GM21381 (cell line): ENCODE data around the gene BTNL9.
"Not testable (repeated sequence)": the region's sequence is repeated elsewhere in the genome, so short reads cannot be mapped to it uniquely, and the experiment has no call there.

Source experiments
- ATAC-seq: cut with Tn5 transposase; IDR thresholded peaks from one replicate; pipeline ENCODE4 v1.9.1; 2021; ENCODE audit warnings: mild to moderate bottlenecking, moderate library complexity; ENCODE audit not compliant: unreplicated experiment

Gene BTNL9

GRCh38 chr5:181097759-181098491 is 57.9 kb downstream of the BTNL9 start:
- ATAC-seq = not testable (repeated sequence)

GRCh38 chr5:181098762-181099601 is 58.9 kb downstream of the BTNL9 start:
- no peak for ATAC-seq

DNA sequence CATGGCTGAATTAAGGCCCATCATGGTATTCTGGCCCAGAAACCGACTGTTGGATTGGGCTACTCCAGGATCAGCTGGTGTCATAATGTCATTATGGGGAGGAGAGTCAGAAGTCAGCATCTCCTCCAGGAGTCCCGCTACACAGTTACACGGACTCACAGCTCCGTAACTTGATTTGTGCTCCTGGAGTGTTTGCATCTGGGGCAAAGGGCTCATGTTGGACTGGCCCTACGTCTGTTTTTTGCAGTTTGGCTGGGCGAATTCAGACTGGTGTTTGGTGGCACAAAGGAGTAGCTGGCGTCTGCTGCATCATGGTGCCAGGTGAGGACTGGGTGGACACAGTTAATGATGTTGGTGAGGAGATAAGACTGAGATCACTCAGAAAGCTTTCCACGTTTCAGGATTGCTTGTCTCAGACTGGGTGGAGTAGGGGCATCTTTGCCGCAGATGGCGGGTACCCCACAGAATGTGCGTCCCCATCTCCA is 59.6 kb downstream of the BTNL9 start:
- no peak for ATAC-seq

GRCh38 chr5:181100121-181100875 is 60.2 kb downstream of the BTNL9 start:
- no peak for ATAC-seq

- not testable (repeated sequence) for ATAC-seq
Measured at GRCh38 chr5:181101030-181101641, 61.1 kb downstream of the BTNL9 start.

DNA sequence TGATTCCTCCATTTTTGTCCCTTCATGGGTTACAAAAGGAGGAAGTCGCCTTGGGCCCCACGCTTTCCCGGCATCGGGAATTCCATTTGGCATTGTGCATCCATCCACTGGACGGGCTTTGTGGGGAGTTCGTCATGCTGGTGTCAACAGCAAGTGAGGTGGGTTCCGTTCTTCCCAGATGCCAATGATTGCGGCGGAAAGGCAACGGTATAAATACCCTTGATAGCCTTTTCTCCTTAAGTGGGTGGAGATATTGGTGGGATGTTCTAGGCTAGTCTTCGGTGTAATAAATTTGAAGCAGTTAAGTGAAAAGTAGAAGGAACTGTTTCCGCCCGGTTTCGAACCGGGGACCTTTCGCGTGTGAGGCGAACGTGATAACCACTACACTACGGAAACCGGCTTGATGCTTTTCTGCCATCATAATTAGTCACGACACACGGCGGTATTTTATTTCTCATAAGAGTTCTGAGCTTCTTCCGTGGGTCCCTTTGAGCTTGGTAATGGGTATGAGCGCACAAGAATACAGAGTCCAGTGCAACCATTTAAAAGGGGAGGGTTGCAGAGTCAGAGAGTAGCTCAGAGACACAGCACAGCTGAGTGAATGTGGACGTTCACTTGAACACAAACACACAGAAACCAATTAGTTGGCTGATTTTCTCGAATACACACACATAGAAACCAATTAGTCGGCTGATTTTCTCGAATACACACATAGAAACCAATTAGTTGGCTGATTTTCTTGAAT is 62.0 kb downstream of the BTNL9 start:
- not testable (repeated sequence) for ATAC-seq

DNA sequence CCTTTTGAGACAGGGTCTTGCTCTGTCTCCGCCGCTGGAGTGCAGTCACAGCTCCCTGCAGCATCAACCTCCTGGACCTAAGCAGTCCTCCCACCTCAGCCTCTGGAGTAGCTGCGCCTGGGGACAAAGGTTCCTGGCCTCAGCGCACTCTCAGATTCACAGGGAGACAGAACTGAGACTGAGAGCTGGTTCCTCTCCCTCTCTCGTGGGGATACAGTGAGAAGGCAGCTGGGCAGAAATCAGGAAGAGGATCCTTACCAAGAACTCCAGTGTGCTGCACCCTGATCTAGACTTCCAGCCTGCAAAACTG is 64.1 kb downstream of the BTNL9 start:
- not testable (repeated sequence) for ATAC-seq

DNA sequence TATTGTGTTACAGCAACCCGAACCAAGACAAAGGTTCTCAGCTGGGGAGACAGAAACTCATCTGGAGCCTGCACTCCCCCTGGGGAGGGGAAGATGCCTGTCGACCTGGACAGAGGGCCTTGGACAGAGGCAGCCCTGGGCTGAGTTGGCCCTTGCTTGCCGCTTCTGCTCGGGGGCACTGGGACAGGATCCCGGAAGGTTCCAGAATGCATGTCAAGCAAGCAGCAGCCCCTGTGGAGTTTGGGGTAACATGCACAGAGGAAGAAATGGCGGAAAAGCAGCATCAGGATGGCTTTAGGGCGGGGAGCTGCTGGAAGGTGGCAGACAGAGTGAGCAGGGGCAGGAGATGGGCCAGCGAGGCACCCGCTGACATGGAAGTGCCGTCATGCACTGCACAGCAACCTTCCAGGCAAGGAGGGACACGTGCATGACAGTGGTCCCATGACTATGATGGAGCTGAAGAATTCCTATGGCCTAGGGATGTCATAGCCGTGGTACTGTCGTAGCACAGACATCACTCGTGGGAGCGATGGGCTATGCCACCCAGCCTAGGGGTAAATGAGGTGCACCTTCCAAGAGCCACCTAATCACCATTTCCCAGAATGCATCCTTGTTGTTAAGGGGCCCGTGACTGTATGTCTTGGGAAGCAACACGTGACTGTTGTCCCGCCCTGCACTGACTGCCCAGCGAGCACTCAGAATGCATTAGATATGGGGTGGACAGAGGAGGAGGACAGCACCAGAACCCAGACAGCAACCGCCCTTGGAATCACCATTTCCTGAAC is 64.7 kb downstream of the BTNL9 start:
- not testable (repeated sequence) for ATAC-seq

- ATAC-seq = no peak
Measured at GRCh38 chr5:181105391-181106025, 65.4 kb downstream of the BTNL9 start.

DNA sequence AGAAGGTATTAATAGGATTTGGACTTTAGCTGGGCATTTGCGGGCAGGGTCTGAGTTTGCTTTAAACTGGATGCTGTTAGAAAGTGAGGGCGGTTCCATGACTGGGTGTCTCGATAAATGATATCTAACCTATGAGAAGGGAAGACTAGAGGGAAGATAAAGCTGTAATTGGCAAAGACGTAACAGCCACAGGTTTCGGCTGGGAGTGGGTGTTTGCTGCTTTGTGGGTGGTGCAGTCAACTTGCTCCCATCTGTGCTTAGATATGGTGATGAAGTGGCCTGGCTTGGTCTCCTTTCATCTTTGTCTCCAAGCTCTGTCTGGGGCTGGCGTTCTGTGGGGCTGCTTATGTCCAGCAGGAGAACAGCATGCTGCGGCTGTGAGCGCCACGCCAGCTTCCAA is 67.6 kb downstream of the BTNL9 start:
- ATAC-seq = no peak

GRCh38 chr5:181108578-181109165 is 68.6 kb downstream of the BTNL9 start:
- ATAC-seq = no peak

DNA sequence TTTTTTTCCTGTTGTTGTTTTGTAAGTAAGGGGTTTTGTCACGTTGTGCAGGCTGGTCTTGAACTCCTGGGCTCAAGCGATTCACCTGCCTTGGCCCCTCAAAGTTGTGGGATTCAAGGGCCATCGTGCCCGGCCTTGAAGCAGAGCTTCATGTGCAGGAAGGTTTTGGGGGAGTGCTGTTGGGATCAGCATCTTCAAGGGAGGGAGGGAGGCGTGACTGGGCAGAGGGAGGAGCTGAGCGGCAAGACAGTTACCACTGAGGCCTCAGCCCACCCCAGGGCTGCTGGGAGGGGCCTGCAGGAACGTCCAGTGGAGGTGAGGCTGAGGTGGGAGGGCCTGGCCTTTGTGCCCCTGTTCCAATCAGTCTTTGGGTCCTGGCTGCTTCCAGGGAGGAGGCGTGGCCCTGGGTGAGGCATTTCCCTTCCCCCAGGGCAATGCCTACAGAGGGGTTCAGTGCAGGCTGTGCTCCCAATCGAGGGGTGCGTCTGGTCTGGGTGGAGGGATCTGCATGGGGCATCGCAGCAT is 69.5 kb downstream of the BTNL9 start:
- ATAC-seq = no peak

DNA sequence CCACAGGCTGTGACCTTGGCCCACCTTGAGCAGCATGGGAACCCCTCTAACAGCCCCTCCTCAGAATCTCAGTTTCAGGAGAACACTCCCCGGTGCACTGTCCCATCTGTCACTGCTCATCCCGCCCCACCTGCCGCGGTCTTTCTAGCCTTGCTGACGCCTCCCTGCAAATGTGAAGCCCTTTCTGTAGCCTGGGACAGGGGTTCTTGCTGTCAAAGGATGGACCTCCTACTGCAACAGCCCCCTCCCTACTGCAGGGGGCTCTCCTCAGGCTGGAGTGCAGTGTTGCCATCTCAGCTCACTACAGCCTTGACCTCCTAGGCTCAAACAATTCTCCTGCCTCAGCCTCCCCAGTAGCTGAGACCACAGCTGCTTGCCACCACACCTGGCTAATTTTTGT is 70.9 kb downstream of the BTNL9 start:
- ATAC-seq = no peak
